GM12892 (cell line): ENCODE results near the gene FOXB2.

Experiments
- POLR2A ChIP-seq: IDR thresholded peaks from 2 replicates; pipeline ENCODE4 v1.6.1; 2011; ENCODE audit warnings: low read depth, low read length, control low read depth
- POLR2AphosphoS5 ChIP-seq: IDR thresholded peaks from 2 replicates; pipeline ENCODE4 v1.6.1; 2011; ENCODE audit warnings: low read depth, low read length, control low read depth

GRCh38 chr9:76985581-76985980 is 33.9 kb upstream of the FOXB2 start:
- TF ChIP-seq POLR2A (no peak), POLR2AphosphoS5 (no peak)
